ENCODE measurements around the gene DPP6. TPM values are rescaled to one million over a fixed set of nuclear protein-coding genes. Genes with fewer than 3 reads are reported as not detected.

The DPP6 gene
- total RNA-seq, 1 experiment from 2014 or later: not detected

DNA sequence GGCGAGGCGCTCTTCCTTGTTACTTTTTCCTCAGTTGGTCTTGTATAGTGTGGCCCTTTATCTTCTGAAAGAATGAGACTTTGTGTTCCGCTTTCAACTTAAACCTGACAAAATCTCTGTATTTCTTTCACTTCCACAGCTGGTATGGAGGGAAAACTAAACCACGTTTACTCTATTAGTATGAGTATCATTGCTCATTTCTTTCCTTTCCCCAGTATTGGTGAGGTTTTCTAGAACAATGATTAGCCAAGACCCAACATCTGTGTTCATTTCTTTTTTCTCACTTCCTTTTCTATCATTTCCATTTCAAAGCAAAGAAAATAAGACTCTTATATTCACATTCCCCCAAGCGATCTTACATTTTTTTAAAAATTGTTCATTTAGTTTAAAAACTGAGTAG is 785.4 kb downstream of the DPP6 start:
- Histone ChIP-seq H3K9me3 (no peaks in the 10 kb centered on the region; the same call in 1 of the 2 replicates), H3K27me3 (replicated peaks; ENCODE audit: control insufficient read depth, insufficient read depth, low read length) (no peaks in the 10 kb centered on the region), H3K36me3 (ENCODE audit: control insufficient read depth, insufficient read depth, low read length) (no peaks in the 10 kb centered on the region), H3K4me1 (no peaks in the 10 kb centered on the region), H3K4me3 (ENCODE audit: low read depth, low read length) (no peak overlapping the region)
- Mint-ChIP-seq H3K4me1 (ENCODE audit: low read depth, unreplicated experiment) (no peaks in the 10 kb centered on the region), H3K27ac (ENCODE audit: unreplicated experiment) (no peak overlapping the region), H3K36me3 (ENCODE audit: insufficient read depth, unreplicated experiment) (no peaks in the 10 kb centered on the region), H3K9me3 (ENCODE audit: unreplicated experiment) (no peaks in the 10 kb centered on the region), H3K4me3 (ENCODE audit: unreplicated experiment) (no peak overlapping the region), H3K27me3 (ENCODE audit: insufficient read depth, unreplicated experiment) (peaks cover 21% of the 10 kb centered on the region)
- no peak for DNase-seq
- TF ChIP-seq, protein P1, sequence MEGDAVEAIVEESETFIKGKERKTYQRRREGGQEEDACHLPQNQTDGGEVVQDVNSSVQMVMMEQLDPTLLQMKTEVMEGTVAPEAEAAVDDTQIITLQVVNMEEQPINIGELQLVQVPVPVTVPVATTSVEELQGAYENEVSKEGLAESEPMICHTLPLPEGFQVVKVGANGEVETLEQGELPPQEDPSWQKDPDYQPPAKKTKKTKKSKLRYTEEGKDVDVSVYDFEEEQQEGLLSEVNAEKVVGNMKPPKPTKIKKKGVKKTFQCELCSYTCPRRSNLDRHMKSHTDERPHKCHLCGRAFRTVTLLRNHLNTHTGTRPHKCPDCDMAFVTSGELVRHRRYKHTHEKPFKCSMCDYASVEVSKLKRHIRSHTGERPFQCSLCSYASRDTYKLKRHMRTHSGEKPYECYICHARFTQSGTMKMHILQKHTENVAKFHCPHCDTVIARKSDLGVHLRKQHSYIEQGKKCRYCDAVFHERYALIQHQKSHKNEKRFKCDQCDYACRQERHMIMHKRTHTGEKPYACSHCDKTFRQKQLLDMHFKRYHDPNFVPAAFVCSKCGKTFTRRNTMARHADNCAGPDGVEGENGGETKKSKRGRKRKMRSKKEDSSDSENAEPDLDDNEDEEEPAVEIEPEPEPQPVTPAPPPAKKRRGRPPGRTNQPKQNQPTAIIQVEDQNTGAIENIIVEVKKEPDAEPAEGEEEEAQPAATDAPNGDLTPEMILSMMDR (IDR thresholded peaks at IDR 0.05; ENCODE audit: insufficient read depth in 1 of 2, low read depth in 1 of 2, low read length in 1 of 2, severe bottlenecking in 1 of 2, unreplicated experiment in 1 of 2): no peak
- ChIA-PET CTCF (no interaction called here), POLR2A (no interaction called here)
- intact Hi-C loops (cut with micrococcal nuclease; ENCODE audit: unreplicated experiment): loop anchor here (10.0 kb wide), 1 partner anchor 77 kb away; no protein-coding TSS in a partner anchor
- BruUV-seq (replicated peaks): no TSS peak

- no TSS peak for BruUV-seq (replicated peaks)
Measured at GRCh38 chr7:154840086-154840485, 787.9 kb downstream of the DPP6 start.

GRCh38 chr7:154841731-154842331 is 789.6 kb downstream of the DPP6 start:
- DNase-seq: no peak
- 0 out of 2 replicates have a peak, but pooled peaks cover 5% of the 10 kb centered on the region for H3K4me1 ChIP-seq
- no TSS peak for BruUV-seq (replicated peaks)
- Mint-ChIP-seq H3K4me1 (ENCODE audit: low read depth, unreplicated experiment) (peaks cover 6% of the 10 kb centered on the region), H3K4me3 (ENCODE audit: unreplicated experiment) (no peak overlapping the region), H3K27ac (ENCODE audit: unreplicated experiment) (no peak overlapping the region), H3K36me3 (ENCODE audit: insufficient read depth, unreplicated experiment) (no peaks in the 10 kb centered on the region), H3K9me3 (ENCODE audit: unreplicated experiment) (no peaks in the 10 kb centered on the region), H3K27me3 (ENCODE audit: insufficient read depth, unreplicated experiment) (peaks cover 15% of the 10 kb centered on the region)
- intact Hi-C loops (cut with micrococcal nuclease; ENCODE audit: unreplicated experiment): no loop called here
- no peak overlapping the region for H3K4me3 ChIP-seq (ENCODE audit: low read depth, low read length)
- POLR2A ChIA-PET: no interaction called here
- H3K9me3 ChIP-seq: no peaks in the 10 kb centered on the region; the same call in 1 of the 2 replicates
- no peaks in the 10 kb centered on the region for H3K36me3 ChIP-seq (ENCODE audit: control insufficient read depth, insufficient read depth, low read length)
- CTCF ChIA-PET: no interaction called here
- no peaks in the 10 kb centered on the region; the same call in 1 of the 2 replicates for H3K27me3 ChIP-seq (replicated peaks; ENCODE audit: control insufficient read depth, insufficient read depth, low read length)
- TF ChIP-seq, protein P1 (IDR thresholded peaks at IDR 0.05; ENCODE audit: insufficient read depth in 1 of 2, low read depth in 1 of 2, low read length in 1 of 2, severe bottlenecking in 1 of 2, unreplicated experiment in 1 of 2): no peak

More at GRCh38 chr7:154840086-154840485, 787.9 kb downstream of the DPP6 start:
- H3K36me3 Mint-ChIP-seq (ENCODE audit: insufficient read depth, unreplicated experiment): no peaks in the 10 kb centered on the region
- no peaks in the 10 kb centered on the region for H3K36me3 ChIP-seq (ENCODE audit: control insufficient read depth, insufficient read depth, low read length)
- 0 out of 2 replicates have a peak, but pooled peaks cover 1% of the 10 kb centered on the region for H3K4me1 ChIP-seq
- H3K27ac Mint-ChIP-seq (ENCODE audit: unreplicated experiment): no peak overlapping the region
- TF ChIP-seq, protein P1 (IDR thresholded peaks at IDR 0.05; ENCODE audit: insufficient read depth in 1 of 2, low read depth in 1 of 2, low read length in 1 of 2, severe bottlenecking in 1 of 2, unreplicated experiment in 1 of 2): no peak
- H3K9me3 Mint-ChIP-seq (ENCODE audit: unreplicated experiment): no peaks in the 10 kb centered on the region
- CTCF ChIA-PET: no interaction called here
- H3K4me3 ChIP-seq (ENCODE audit: low read depth, low read length): no peak overlapping the region
- H3K4me1 Mint-ChIP-seq (ENCODE audit: low read depth, unreplicated experiment): peaks cover 2% of the 10 kb centered on the region
- H3K9me3 ChIP-seq: no peaks in the 10 kb centered on the region; the same call in 1 of the 2 replicates
- intact Hi-C loops (cut with micrococcal nuclease; ENCODE audit: unreplicated experiment): no loop called here
- DNase-seq: no peak
- no peaks in the 10 kb centered on the region; the same call in 1 of the 2 replicates for H3K27me3 ChIP-seq (replicated peaks; ENCODE audit: control insufficient read depth, insufficient read depth, low read length)
- no peak overlapping the region for H3K4me3 Mint-ChIP-seq (ENCODE audit: unreplicated experiment)
- peaks cover 15% of the 10 kb centered on the region for H3K27me3 Mint-ChIP-seq (ENCODE audit: insufficient read depth, unreplicated experiment)
- POLR2A ChIA-PET: no interaction called here

All from Caco-2 (cell line).